ENCODE data around the gene DNAH10.

DNAH10 gene

DNA sequence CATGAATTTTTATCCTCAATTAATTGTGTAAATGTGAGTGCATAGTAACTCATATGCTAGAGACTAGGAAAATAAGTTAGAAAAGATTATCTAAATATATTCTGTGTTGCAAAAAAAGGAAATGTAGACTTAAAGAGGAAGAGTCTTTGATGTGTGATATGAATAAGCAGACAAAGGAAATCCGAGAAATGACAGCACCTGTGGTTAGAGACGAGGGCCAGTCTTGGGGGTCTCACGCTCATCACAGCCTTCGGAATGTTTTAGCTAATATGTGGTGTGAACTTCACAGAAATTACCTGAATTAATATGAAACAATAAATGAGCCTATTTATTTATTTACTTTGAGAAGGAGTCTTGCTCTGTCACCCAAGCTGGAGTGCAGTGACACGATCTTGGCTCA is 38.3 kb upstream of the DNAH10 start:
- no peak for DNase-seq (ENCODE audit: low read depth)
- no peak overlapping the region for H3K4me3 ChIP-seq (ENCODE audit: low read depth, low read length)
- TF ChIP-seq, protein P1, sequence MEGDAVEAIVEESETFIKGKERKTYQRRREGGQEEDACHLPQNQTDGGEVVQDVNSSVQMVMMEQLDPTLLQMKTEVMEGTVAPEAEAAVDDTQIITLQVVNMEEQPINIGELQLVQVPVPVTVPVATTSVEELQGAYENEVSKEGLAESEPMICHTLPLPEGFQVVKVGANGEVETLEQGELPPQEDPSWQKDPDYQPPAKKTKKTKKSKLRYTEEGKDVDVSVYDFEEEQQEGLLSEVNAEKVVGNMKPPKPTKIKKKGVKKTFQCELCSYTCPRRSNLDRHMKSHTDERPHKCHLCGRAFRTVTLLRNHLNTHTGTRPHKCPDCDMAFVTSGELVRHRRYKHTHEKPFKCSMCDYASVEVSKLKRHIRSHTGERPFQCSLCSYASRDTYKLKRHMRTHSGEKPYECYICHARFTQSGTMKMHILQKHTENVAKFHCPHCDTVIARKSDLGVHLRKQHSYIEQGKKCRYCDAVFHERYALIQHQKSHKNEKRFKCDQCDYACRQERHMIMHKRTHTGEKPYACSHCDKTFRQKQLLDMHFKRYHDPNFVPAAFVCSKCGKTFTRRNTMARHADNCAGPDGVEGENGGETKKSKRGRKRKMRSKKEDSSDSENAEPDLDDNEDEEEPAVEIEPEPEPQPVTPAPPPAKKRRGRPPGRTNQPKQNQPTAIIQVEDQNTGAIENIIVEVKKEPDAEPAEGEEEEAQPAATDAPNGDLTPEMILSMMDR (IDR thresholded peaks at IDR 0.05; ENCODE audit: low read depth, low read length): no peak
- TF ChIP-seq MAX (IDR thresholded peaks at IDR 0.05; ENCODE audit: low read depth, low read length): no peak

DNA sequence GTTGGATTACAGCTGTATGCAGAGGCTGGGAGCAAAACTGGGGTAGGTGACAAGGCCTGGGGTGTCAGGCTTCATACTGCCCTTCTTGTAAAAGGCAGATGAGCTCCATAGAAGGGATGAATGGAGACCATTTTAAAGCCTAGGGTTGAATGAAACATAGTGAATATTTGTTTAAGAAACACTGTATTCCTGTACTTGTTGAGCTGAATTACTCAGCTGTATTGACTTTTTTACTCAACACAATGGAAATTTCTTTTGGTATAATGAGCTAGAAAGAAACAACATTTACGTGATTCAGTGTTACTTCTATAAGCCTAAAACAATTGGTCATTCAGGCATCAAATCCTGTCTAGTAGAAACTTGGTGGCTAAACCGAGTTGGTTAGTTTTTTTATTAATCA is 35.9 kb upstream of the DNAH10 start:
- no peak overlapping the region for H3K4me3 ChIP-seq (ENCODE audit: low read depth, low read length)
- no peak for DNase-seq (ENCODE audit: low read depth)

DNA sequence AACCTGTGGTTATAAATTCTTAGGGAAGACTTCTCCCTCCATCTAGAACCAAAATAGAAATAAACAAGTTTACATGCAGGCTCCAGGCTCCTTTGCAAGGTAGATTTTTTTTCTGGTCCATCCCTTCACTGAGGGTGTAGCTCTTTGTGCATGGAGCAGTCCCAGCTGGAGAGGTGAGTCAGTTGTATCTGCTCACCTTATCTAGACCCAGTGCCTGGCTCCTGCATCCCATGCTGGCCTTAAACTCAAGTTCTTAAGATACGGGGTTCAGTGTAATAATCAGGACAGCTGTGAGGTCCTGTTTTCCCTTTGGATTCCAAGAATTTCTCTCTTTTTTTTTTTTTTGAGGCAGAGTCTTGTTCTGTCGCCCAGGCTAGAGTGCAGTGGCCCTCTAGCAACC is 35.1 kb upstream of the DNAH10 start:
- no peak for DNase-seq (ENCODE audit: low read depth)
- TF ChIP-seq, protein P1 (IDR thresholded peaks at IDR 0.05; ENCODE audit: low read depth, low read length): no peak
- TF ChIP-seq MYC (IDR thresholded peaks at IDR 0.05; ENCODE audit: low read depth, low read length) (no peak), MAX (IDR thresholded peaks at IDR 0.05; ENCODE audit: low read depth, low read length) (no peak), POLR2A (IDR thresholded peaks at IDR 0.05; ENCODE audit: extremely low read depth, insufficient read length) (no peak)
- H3K4me3 ChIP-seq (ENCODE audit: low read depth, low read length): no peak overlapping the region

More for the DNA sequence above, 35.9 kb upstream of the DNAH10 start:
- TF ChIP-seq, protein P1 (IDR thresholded peaks at IDR 0.05; ENCODE audit: low read depth, low read length): no peak
- no peak for TF ChIP-seq MYC (IDR thresholded peaks at IDR 0.05; ENCODE audit: low read depth, low read length)
- TF ChIP-seq MAX (IDR thresholded peaks at IDR 0.05; ENCODE audit: low read depth, low read length): no peak
- TF ChIP-seq POLR2A (IDR thresholded peaks at IDR 0.05; ENCODE audit: extremely low read depth, insufficient read length): no peak

DNA sequence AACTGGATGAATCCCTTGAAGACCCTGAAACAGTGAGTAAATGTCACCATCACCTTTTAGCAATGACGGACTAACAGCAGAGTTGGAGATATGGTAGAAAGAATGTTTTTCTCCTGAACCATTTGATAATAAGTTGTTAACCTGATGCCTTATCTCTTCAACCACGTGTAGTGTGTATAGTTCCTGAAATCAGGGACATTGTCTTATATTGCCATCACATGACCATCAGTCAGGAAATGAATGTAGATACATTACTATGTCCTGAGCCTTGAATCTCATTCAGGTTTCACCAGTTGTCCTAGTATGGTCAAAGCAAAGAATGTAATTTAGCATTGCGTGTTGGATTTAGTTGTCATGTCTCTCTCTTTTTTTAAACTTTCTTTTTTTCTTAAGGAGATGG is 34.2 kb upstream of the DNAH10 start:
- DNase-seq (ENCODE audit: low read depth): no peak
- H3K4me3 ChIP-seq (ENCODE audit: low read depth, low read length): no peak overlapping the region
- TF ChIP-seq POLR2A (IDR thresholded peaks at IDR 0.05; ENCODE audit: extremely low read depth, insufficient read length) (no peak), MAX (IDR thresholded peaks at IDR 0.05; ENCODE audit: low read depth, low read length) (no peak), MYC (IDR thresholded peaks at IDR 0.05; ENCODE audit: low read depth, low read length) (no peak)
- TF ChIP-seq, protein P1 (IDR thresholded peaks at IDR 0.05; ENCODE audit: low read depth, low read length): no peak

- no peak for DNase-seq (ENCODE audit: low read depth)
- H3K4me3 ChIP-seq (ENCODE audit: low read depth, low read length): no peak overlapping the region
- TF ChIP-seq MYC (IDR thresholded peaks at IDR 0.05; ENCODE audit: low read depth, low read length): no peak
Measured at GRCh38 chr12:123731596-123731995, 30.5 kb upstream of the DNAH10 start.

GRCh38 chr12:123732251-123732650 is 29.9 kb upstream of the DNAH10 start:
- no peak for DNase-seq (ENCODE audit: low read depth)
- H3K4me3 ChIP-seq (ENCODE audit: low read depth, low read length): no peak overlapping the region
- no peak for TF ChIP-seq MAX (IDR thresholded peaks at IDR 0.05; ENCODE audit: low read depth, low read length)
- no peak for TF ChIP-seq POLR2A (IDR thresholded peaks at IDR 0.05; ENCODE audit: extremely low read depth, insufficient read length)
- no peak for TF ChIP-seq MYC (IDR thresholded peaks at IDR 0.05; ENCODE audit: low read depth, low read length)
- TF ChIP-seq, protein P1 (IDR thresholded peaks at IDR 0.05; ENCODE audit: low read depth, low read length): no peak

Data from NB4 (cell line).